Stimulated activated CD8-positive, alpha-beta memory T cell treated with anti-CD3 and anti-CD28 coated beads, Interleukin-15, amount 100 ng/mL, for 4 hours (primary cell): ENCODE measurements around the gene MT1H.

ENCODE experiments used
- DNase-seq, 2 donors: peaks; one replicate each; pipeline ENCODE4 v3.0.0-alpha.2; 2020; ENCODE audit warnings: low read depth in 2 of 2

MT1H gene

GRCh38 chr16:56636616-56637413, 32.8 kb upstream of the MT1H start:
- DNase-seq, result no peak

DNA sequence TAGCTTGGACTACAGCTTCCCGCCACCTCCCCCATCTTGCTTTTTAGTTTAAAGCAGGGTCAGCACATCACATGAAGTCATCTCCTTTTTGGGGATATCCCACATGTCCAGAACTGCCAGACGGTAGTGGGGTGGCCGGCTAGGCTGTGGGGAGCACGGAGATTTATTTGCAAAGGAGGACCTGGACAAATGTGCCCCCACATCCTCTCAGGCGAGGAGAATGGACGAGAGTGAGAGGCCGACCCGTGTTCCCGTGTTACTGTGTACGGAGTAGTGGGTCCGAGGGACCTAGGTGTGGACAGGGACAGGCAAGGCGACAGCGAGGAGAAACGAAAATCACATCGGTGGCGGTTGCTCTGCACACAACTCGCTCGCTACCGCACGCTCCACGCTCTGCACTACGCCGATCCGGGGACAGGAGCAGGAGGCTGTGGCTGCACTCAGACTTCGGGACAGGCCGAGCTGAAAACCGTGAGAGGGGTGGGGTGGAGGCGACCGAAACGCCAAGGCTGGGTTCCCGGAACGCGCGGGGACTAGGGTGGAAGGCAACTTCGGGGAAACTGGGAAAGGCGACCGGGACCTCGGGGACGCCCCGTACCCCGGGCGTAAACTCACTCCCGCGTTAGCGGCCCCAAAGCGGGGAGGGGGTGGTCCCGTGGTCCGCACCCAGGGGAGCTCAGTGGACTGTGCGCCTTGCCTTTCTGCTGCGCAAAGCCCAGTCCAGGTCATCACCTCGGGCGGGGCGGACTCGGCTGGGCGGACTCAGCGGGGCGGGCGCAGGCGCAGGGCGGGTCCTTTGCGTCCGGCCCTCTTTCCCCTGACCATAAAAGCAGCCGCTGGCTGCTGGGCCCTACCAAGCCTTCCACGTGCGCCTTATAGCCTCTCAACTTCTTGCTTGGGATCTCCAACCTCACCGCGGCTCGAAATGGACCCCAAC, 31.5 kb upstream of the MT1H start, which contains the start of gene MT1A:
Gene MT1A (plus strand): TSS at position 853 of the 937 bp plus-strand sequence. CDS start 73 bp downstream, at position 926.
- no peak for DNase-seq

GRCh38 chr16:56639045-56639444, 30.6 kb upstream of the MT1H start:
- DNase-seq, result no peak

- no peak for DNase-seq
Measured at GRCh38 chr16:56640076-56640475, 29.5 kb upstream of the MT1H start.

DNA sequence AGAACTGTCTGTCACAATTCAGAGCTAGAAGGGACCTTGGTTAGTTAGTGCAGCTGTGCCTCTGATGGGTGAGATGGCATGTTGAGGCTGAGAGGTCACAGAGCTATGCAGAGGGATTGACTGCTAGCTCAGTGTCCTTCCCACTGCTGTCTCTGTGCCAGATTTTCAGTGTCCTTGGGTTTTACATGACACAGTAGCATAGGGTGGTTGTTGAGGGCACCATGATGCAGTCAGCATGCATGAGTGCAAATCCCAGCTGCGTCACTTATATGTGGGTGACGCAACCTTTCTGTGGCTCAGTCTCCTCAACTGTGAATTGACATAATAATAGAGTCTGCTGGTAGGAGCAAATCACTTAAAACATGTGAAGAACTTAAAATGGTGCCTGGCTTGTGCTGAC, 28.4 kb upstream of the MT1H start:
- no peak for DNase-seq

DNA sequence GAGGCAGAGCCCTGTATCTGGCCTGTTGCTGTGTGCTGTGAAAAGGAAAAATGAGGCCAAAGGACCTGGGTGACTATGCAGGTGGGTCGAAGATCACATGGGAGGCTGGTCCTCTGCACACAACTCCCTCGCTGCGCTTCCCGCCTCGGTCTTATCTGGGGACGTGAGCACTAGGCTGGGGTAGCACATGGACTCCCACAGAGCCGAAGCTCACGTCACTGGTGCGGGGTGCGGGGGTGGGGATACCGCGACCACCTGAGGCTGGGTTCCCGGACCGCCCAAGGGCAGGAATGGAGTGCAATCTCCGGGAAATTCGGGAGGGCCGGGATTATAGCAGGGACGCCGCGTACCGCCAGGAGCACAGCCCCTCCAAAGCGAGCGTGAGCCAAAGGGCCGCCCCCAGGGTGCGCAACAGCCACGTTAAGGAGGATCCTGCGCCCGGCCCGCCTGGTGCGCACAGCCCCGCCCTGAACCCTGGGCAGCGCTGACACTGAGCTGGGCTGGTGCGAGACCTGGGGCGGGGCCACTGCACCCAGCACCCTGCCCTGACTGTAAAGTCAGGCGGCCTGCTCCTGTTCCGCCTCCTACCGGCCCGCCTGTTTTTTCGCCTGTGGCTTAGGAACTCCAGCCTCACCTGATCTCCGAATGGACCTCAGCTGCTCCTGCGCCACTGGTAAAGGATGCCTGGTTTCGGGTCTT, 26.4 kb upstream of the MT1H start:
- peak; percentile 46 to 60 for DNase-seq

- no peak for DNase-seq
Measured at GRCh38 chr16:56643833-56644232, 25.8 kb upstream of the MT1H start.

DNA sequence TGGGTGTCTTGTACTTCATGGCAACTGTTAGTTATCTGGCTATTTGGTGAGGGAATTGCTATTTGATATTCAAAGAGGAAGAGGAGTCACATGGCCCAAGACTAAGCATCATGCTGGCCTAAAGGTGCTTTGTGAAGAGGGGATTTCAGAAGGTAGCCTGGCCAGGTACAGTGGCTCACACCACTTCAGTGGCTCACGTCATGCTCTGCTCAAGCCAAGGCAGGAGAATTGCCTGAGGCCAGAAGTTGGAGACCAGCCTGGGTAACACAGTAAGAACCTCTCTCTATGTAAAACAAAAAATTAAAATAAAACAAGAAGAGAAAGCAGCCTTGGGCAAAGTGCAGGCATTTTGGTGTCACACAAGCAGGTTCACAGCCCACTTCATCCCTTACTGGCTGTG, 24.3 kb upstream of the MT1H start:
- DNase-seq, result no peak

GRCh38 chr16:56645838-56646237, 23.8 kb upstream of the MT1H start:
- DNase-seq, result no peak

DNA sequence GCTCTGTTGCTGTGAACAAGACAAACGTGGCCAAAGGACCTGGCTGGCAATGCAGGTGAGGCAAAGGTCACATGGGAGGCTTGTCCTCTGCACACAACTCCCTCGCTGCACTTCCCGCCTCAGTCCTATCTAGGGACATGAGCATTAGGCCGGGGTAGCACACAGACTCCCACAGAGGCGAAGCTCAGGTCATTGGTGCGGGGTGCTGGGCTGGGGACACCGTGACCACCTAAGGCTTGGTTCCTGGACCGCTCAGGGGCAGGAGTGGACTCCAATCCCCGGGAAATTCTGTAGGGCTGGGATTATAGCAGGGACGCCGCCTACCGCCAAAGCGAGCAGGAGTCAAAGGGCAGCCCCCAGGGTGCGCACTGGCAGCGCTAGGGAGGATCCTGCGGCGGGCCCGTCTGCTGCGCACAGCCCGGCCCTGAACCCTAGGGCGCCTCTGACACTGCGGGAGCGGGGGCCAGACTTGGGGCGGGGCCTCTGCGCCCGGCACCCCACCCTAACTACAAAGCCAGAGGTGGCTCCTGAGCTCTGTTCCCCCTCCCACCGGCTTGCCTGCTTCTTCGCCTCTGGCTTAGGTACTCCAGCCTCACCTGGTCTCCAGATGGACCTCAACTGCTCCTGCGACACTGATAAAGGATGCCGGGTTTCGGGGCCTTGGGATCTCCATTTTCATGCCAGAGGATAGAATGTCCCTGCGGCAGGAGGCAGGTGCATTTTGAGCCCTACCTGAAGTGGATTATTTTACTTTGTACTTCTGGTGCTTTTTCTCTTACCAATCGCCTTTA, 21.8 kb upstream of the MT1H start:
- DNase-seq, result no peak

DNA sequence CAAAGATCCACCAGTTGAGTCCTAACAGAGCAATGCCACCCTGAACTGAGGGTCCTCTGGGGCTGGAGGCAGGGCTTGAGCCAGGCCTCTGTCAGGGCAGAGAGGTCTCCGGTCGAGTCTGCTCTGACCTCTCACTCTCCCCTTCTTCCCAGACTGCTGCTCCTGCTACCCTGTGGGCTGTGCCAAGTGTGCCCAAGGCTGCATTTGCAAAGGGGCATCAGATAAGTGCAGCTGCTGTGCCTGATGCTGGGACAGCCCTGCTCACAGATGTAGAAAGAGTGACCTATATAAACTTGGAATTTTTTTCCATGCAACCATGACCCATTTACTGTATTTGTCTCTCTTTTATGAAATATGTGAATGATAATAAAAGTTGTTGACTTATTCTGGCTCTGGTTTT, 20.3 kb upstream of the MT1H start:
- no peak for DNase-seq

- DNase-seq, result no peak
Measured at GRCh38 chr16:56649820-56650219, 19.8 kb upstream of the MT1H start.

GRCh38 chr16:56651586-56651985, 18.0 kb upstream of the MT1H start, which contains the start of gene MT1B:
Gene MT1B (plus strand): TSS chr16:56651886. CDS start chr16:56651954, 68 bp downstream.
- no peak for DNase-seq

- no peak for DNase-seq
Measured at GRCh38 chr16:56652600-56652999, 17.0 kb upstream of the MT1H start.

GRCh38 chr16:56653218-56653617, 16.4 kb upstream of the MT1H start:
- no peak for DNase-seq

- DNase-seq, result peak; percentile 42 to 44
Measured at GRCh38 chr16:56657555-56658326, 11.9 kb upstream of the MT1H start, which contains the start of gene MT1F. Gene MT1F (plus strand): TSS chr16:56657959. CDS start chr16:56658059, 100 bp downstream.

DNA sequence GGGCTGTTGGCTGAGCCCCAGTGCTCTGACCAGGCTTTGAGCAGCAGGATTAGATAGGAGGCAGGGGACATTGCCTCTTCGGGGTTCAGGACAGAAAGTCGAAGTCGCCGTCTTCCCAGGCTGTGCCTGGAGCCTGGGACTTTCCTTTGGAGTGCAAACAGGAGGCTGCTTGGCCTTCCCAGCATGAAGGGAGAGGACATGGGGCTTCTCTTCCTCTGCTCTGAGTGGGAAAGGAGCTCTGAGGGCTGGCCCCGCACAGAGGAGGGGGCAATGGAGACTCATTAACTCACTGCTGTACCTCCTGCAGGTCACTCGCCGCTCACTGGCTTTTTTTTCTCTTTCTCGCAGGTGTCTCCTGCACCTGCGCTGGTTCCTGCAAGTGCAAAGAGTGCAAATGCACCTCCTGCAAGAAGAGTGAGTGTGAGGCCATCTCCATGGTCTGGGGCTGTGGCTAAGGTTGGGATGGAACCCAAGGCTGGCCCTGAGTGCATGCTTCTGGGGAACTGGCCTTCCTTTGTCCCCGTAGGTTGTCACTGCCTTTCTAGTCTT, 11.2 kb upstream of the MT1H start:
- DNase-seq, result no peak

DNA sequence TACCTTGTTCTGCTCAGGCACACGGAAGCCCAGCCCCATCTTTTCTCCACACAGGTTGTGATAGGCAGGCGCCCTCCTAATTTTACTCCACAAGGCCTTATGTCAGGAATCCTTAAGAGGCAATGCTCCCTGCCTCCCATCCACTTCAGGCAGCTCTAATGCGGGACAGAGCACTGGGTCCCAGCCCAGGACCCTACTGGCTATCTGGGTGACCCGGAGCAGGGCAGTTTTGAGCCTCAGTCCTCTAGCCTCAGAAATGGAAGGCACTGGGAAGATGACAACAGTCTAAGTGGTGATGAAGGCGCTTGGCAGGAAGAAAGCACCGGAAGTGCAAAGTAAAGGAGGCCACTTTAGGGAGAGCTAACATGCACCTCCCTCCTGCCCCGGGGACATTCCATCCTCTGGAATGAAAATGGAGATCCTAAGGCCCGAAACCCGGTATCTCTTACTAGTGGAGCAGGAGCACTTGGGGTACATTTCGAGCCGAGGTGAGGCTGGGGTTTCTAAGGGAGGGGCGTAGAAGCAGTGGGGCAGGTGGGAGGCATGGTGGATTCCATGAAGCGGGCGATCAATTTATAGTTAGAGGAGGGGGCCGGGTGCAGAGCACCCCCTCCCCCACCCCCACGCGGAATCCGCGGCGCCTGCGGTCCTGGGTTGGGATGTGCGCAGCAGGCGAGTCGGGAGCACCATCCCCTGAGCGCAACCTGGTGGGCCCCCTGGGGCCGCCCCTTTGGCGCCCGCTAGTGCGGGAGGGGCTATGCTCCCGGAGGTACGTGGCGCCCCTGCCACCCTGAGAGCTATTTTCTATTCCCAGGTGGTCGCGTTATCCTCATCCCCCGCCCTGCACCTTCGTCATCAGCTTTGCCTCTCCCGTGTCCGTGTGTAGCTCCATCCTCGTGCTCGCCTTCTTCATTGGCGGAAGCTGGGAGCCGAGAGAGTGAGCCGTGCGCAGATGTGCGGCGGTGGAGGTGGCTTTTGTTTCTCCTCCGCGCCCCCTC, 7.0 kb upstream of the MT1H start:
- DNase-seq, result no peak

DNA sequence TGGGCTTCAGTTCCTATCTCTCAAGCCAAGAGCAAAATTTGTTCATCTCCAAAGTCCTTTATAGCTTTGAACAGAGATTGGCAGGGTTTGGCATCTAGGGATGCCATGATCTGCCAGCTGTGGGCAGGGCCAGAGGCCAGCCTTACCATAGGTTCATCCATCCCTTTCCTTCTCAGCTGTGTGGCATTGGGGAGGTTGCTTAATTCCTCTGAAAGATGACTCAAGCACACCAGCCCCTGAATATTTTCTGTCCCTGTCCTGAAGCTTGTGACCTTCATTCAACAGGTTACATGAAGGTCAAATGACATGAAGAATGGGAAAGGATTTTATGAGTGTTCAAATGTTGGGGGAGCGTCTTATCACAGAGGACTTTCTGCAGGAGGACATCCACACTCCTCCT, 5.1 kb upstream of the MT1H start:
- DNase-seq, result no peak
